ENCODE measurements around the gene SUCLA2. TPM values are rescaled to one million over a fixed set of nuclear protein-coding genes. Genes with fewer than 3 reads are reported as not detected.

The SUCLA2 gene
- total RNA-seq, 1 experiment from 2014 or later = 53.9 TPM

- no peaks in the 10 kb centered on the region for H3K27me3 Mint-ChIP-seq (ENCODE audit: low read depth)
- Histone ChIP-seq H4K5ac (ENCODE audit: insufficient read length, low read depth, low read length) (no peak overlapping the region), H3K56ac (ENCODE audit: insufficient read length, low read depth, low read length) (no peak overlapping the region), H3K4ac (ENCODE audit: low read depth, low read length) (no peak overlapping the region), H3K27me3 (ENCODE audit: insufficient read depth, low read length) (no peaks in the 10 kb centered on the region), H2AFZ (ENCODE audit: low read length) (no peak overlapping the region), H3K9ac (ENCODE audit: extremely low read depth, insufficient read length, low read length) (peak overlapping the region; percentile 31), H3K18ac (ENCODE audit: insufficient read length, low read depth, low read length) (no peak overlapping the region), H3K27ac (ENCODE audit: insufficient read length, low read depth, low read length) (no peak overlapping the region), H4K8ac (replicated peaks; ENCODE audit: insufficient read length, low read depth, low read length) (no peak overlapping the region), H2BK120ac (ENCODE audit: low read depth, low read length, poor library complexity, severe bottlenecking) (no peak overlapping the region), H3K79me2 (ENCODE audit: insufficient read depth, low read length) (peaks cover 22% of the 10 kb centered on the region; the same call in 1 of the 2 replicates), H2BK20ac (ENCODE audit: low read depth, low read length, poor library complexity, severe bottlenecking) (no peak overlapping the region), H2BK12ac (ENCODE audit: insufficient read length, low read depth, low read length) (no peak overlapping the region), H3K4me2 (ENCODE audit: insufficient read depth, insufficient read length, low read length) (peak overlapping the region; percentile 80), H3K14ac (ENCODE audit: insufficient read depth, low read length) (no peak overlapping the region), H3K23me2 (ENCODE audit: insufficient read length, low read depth, low read length, poor library complexity, severe bottlenecking) (peaks cover 4% of the 10 kb centered on the region), H4K20me1 (ENCODE audit: control insufficient read depth, insufficient read depth, insufficient read length) (no peaks in the 10 kb centered on the region), H4K91ac (ENCODE audit: insufficient read length, low read depth, low read length) (no peak overlapping the region), H2AK5ac (ENCODE audit: insufficient read length, low read length) (no peak overlapping the region), H2BK15ac (ENCODE audit: low read depth, low read length) (no peak overlapping the region), H3K23ac (ENCODE audit: insufficient read length, low read depth, low read length) (no peak overlapping the region), H3K79me1 (ENCODE audit: insufficient read depth, low read depth, low read length, poor library complexity, severe bottlenecking) (peaks cover 3% of the 10 kb centered on the region), H3K4me1 (ENCODE audit: insufficient read depth, low read length) (peaks cover 4% of the 10 kb centered on the region; the same call in 1 of the 2 replicates), H3K9me3 (ENCODE audit: control insufficient read depth, low read depth, low read length) (no peaks in the 10 kb centered on the region), H3T11ph (ENCODE audit: low read length) (no peak overlapping the region), H2BK5ac (ENCODE audit: insufficient read length, low read length) (no peak overlapping the region)
- H3K36me3 Mint-ChIP-seq (ENCODE audit: insufficient read depth in 1 of 3, low read depth in 3 of 3) = peaks cover 11 to 14% (median 11%) of the 10 kb centered on the region in 3 experiments; a peak in 6 of 7 replicates
- peak overlapping the region; percentile 94 to 98 for H3K4me3 Mint-ChIP-seq
- no peak overlapping the region for H3K27ac Mint-ChIP-seq
- no CpG with 5 or more reads among the region's 5 CpGs for WGBS (ENCODE audit: extremely low coverage, insufficient read length, low lambda C conversion rate)
- no peaks in the 10 kb centered on the region for H3K9me3 Mint-ChIP-seq
- DNase-seq = no peak
- H3K4me1 Mint-ChIP-seq = peaks cover 31 to 32% of the 10 kb centered on the region in 2 experiments
- TF ChIP-seq, protein P1, sequence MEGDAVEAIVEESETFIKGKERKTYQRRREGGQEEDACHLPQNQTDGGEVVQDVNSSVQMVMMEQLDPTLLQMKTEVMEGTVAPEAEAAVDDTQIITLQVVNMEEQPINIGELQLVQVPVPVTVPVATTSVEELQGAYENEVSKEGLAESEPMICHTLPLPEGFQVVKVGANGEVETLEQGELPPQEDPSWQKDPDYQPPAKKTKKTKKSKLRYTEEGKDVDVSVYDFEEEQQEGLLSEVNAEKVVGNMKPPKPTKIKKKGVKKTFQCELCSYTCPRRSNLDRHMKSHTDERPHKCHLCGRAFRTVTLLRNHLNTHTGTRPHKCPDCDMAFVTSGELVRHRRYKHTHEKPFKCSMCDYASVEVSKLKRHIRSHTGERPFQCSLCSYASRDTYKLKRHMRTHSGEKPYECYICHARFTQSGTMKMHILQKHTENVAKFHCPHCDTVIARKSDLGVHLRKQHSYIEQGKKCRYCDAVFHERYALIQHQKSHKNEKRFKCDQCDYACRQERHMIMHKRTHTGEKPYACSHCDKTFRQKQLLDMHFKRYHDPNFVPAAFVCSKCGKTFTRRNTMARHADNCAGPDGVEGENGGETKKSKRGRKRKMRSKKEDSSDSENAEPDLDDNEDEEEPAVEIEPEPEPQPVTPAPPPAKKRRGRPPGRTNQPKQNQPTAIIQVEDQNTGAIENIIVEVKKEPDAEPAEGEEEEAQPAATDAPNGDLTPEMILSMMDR (conservative IDR thresholded peaks at IDR 0.05) = no peak
Observed at GRCh38 chr13:47999973-48000372, 1.1 kb downstream of the SUCLA2 start.

All from H9 (cell line).